ENCODE measurements around the gene TAX1BP3.

TAX1BP3 gene

GRCh38 chr17:3655766-3656165 lies 12.6 kb downstream of the TAX1BP3 start:
- no peak for TF ChIP-seq ZNF112 (tag by site-specific recombination; IDR thresholded peaks at IDR 0.05)
- Histone ChIP-seq H3K4me1 (ENCODE audit: control insufficient read depth, insufficient read depth, low read length) (no peaks in the 10 kb centered on the region), H3K4me3 (ENCODE audit: low read depth, low read length) (no peak overlapping the region), H3K9me3 (ENCODE audit: control insufficient read depth, insufficient read depth, low read depth, low read length) (no peaks in the 10 kb centered on the region), H3K27ac (ENCODE audit: extremely low read depth, low read depth, low read length) (no peak overlapping the region), H3K36me3 (ENCODE audit: control insufficient read depth in 2 of 2, insufficient read depth in 1 of 2, low read length in 2 of 2) (peaks cover 0 to 21% of the 10 kb centered on the region in 2 experiments; a peak in 2 of 3 replicates)
- POLR2A ChIA-PET, result interaction anchor here (2.4 to 3.0 kb wide), 2 partner anchors 12 to 20 kb away, joined by 8 to 12 read pairs; partner anchors contain the start of genes CTNS and SHPK
- CTCF ChIA-PET, result no interaction called here

- TF ChIP-seq REST (tag by site-specific recombination; IDR thresholded peaks at IDR 0.05) (no peak), ZNF654 (tag by site-specific recombination; IDR thresholded peaks at IDR 0.05; ENCODE audit: low read depth) (peak; percentile 16; the same call in 1 of the 2 replicates), ZNF596 (tag by site-specific recombination; IDR thresholded peaks at IDR 0.05) (no peak), ZNF157 (tag by site-specific recombination; IDR thresholded peaks at IDR 0.05) (no peak), ZSCAN18 (tag by site-specific recombination; IDR thresholded peaks at IDR 0.05) (no peak), ZNF341 (tag by site-specific recombination; IDR thresholded peaks at IDR 0.05; ENCODE audit: low read depth) (peak; percentile 63; the same call in 1 of the 2 replicates), KLF8 (tag by site-specific recombination; IDR thresholded peaks at IDR 0.05) (no peak), CTCF (tag by site-specific recombination; IDR thresholded peaks at IDR 0.05) (peak; percentile 78)
- H3K4me1 ChIP-seq (ENCODE audit: control insufficient read depth, insufficient read depth, low read length), result no peaks in the 10 kb centered on the region
- POLR2A ChIA-PET, result interaction anchor here (0.8 to 5.8 kb wide), 2 partner anchors 12 to 20 kb away, joined by 3 to 33 read pairs; partner anchors contain the start of genes CTNS, SHPK and TAX1BP3
- no peak overlapping the region for H3K27ac ChIP-seq (ENCODE audit: extremely low read depth, low read depth, low read length)
- CTCF ChIA-PET, result interaction anchor here (0.7 to 3.2 kb wide), 16 partner anchors 9 to 834 kb away, joined by 3 to 30 read pairs (median 4); partner anchors contain the start of genes CTNS and SHPK
- H3K36me3 ChIP-seq (ENCODE audit: control insufficient read depth in 2 of 2, insufficient read depth in 1 of 2, low read length in 2 of 2), result peaks cover 6 to 38% of the 10 kb centered on the region in 2 experiments; a peak in 2 of 3 replicates
- no peaks in the 10 kb centered on the region for H3K9me3 ChIP-seq (ENCODE audit: control insufficient read depth, insufficient read depth, low read depth, low read length)
- no peak overlapping the region for H3K4me3 ChIP-seq (ENCODE audit: low read depth, low read length)
These were observed 20.4 kb downstream of the TAX1BP3 start for GRCh38 chr17:3647769-3648555.

GRCh38 chr17:3647251-3647650 lies 21.1 kb downstream of the TAX1BP3 start:
- POLR2A ChIA-PET, result interaction anchor here (0.8 to 5.8 kb wide), 2 partner anchors 11 to 21 kb away, joined by 3 to 33 read pairs; partner anchors contain the start of genes CTNS, SHPK and TAX1BP3
- Histone ChIP-seq H3K4me3 (ENCODE audit: low read depth, low read length) (no peak overlapping the region), H3K36me3 (ENCODE audit: control insufficient read depth in 2 of 2, insufficient read depth in 1 of 2, low read length in 2 of 2) (peaks cover 6 to 41% of the 10 kb centered on the region in 2 experiments; a peak in 2 of 3 replicates), H3K9me3 (ENCODE audit: control insufficient read depth, insufficient read depth, low read depth, low read length) (no peaks in the 10 kb centered on the region), H3K27ac (ENCODE audit: extremely low read depth, low read depth, low read length) (no peak overlapping the region), H3K4me1 (ENCODE audit: control insufficient read depth, insufficient read depth, low read length) (no peaks in the 10 kb centered on the region)
- CTCF ChIA-PET, result interaction anchor here (0.6 to 3.2 kb wide), 11 partner anchors 8 to 822 kb away, joined by 3 to 30 read pairs (median 4); partner anchors contain the start of genes CTNS and SHPK
- no peak for TF ChIP-seq ZNF350 (tag by site-specific recombination; IDR thresholded peaks at IDR 0.05)
- no peak for TF ChIP-seq ZNF544 (tag by site-specific recombination; IDR thresholded peaks at IDR 0.05)
- TF ChIP-seq GLIS2 (tag by site-specific recombination; IDR thresholded peaks at IDR 0.05), result no peak
- TF ChIP-seq AEBP2 (tag by site-specific recombination; IDR thresholded peaks at IDR 0.05; ENCODE audit: borderline replicate concordance), result no peak
- no peak for TF ChIP-seq SETDB1 (IDR thresholded peaks at IDR 0.05; ENCODE audit: insufficient read length, low read length)
- no peak for TF ChIP-seq PRDM10 (tag by site-specific recombination; IDR thresholded peaks at IDR 0.05)
- TF ChIP-seq SCRT1 (tag by site-specific recombination; IDR thresholded peaks at IDR 0.05; ENCODE audit: borderline replicate concordance), result no peak
- TF ChIP-seq ZNF239 (tag by site-specific recombination; IDR thresholded peaks at IDR 0.05), result no peak

Measured in HEK293 (cell line).